CD4-positive, alpha-beta T cell treated with Interleukin-10 for 1 hour (primary cell): Measurements from ENCODE around the gene CDC23.

Experiments used
- DNase-seq: peaks from one replicate; pipeline ENCODE4 v3.0.0-alpha.2; 2020

The CDC23 gene

DNA sequence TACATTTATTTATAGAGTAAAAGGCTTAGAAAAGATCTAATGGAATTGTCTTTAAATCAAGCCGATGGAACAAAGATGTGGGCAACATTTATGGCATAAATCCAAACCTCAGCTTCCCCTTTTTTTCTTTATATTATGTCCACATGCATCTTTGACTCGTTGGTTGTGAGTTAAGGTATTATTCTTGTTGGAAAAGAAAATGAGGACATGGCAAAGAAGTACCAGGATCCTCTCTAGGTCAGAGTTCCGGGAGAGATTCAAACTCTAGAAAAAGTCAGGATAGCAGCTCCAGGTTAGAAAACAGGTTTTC is 73.4 kb downstream of the CDC23 start:
- no peak for DNase-seq

DNA sequence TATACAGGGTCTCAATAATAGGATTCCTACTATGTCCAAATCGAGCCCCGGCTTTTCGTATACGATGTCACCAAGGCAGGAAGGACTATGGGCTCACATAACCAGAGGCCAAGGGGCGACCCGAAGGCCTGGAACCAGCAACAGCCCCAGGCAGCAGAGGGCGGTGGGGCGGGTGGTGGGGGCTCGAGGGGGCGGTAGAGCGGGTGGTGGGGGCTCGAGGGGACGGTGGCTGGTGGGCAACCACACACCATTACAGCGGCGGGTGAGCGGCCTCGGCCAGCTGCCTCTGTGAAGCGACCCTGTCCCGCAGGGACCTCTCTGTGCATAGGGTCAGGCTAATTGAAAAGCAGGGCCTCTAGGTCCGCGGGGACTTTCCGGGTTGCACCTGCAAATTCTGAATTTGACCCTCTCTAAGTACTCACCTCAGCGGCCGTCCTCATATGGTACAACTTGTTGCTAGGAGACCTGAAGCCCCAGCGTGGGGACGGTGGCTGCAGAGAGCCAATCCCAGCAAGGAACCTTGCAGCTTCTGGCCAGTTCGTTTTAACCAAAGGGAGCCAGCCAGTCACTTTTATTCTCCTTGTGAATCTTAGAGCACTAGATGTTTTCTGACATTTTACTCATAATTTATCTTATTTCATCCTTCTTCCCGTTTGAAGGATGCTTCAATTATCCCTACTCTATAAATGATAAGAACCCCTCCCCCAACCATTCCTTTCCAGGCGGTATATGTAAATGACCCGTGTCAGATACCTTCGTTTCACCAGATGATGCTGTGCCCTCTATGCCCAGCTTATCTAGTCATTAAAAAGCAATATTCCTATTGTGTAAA is 74.0 kb downstream of the CDC23 start, which contains the start of gene NME5:
TSS of gene NME5 (minus strand) at position 480 of the 832 bp plus-strand sequence. CDS start 648 bp downstream, outside the sequence.
- no peak for DNase-seq
